ENCODE measurements around the gene GALNT10. TPM values are rescaled to one million over a fixed set of nuclear protein-coding genes. Genes with fewer than 3 reads are reported as not detected.

GALNT10 gene
- total and polyA plus RNA-seq, 9 of the 15 experiments (the other 6 are each of a cell fraction or from before 2014, with no cell fraction given), result 4.6 to 37.1 (median 13.3) TPM

DNA sequence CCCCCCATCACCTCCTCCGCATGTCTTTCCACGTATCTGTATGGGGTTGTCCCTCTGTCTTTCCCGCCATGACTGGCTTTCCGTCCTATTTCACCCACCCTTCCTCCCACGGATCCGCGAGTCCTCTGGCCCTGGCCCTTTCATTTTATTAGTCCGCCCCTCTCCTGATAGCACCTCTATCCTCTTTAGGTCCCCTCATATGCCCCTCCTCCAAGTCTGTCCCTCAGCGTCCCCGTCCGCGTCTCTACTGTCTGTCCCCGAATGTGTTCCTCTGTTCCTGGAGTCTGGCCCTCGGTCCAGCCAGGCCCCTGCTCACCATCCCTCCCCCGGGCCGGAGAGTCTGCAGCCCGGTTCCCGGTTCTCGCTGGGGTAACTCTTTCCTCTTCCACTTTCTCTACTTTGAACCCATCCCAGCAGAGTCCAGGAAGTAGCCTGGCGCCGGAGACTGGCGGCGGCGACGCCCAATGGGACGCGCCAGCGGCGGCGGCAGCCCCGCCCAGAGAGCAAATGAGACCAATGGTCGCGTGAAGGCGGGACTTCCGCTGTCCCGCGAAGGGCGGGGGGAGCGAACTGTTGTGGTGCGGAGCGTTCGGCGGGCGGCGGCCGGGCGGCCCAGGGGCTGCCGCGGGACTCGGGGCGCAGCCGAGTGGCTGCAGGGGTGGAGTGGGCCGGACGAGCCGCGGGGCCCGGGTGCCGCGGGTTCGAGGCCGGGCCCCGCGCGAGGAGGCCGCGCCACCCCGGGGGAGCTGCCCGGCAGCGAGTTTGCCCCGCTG, 255.1 kb downstream of the GALNT10 start, which contains the start of gene SAP30L (continued):
- TF ChIP-seq, protein P1, sequence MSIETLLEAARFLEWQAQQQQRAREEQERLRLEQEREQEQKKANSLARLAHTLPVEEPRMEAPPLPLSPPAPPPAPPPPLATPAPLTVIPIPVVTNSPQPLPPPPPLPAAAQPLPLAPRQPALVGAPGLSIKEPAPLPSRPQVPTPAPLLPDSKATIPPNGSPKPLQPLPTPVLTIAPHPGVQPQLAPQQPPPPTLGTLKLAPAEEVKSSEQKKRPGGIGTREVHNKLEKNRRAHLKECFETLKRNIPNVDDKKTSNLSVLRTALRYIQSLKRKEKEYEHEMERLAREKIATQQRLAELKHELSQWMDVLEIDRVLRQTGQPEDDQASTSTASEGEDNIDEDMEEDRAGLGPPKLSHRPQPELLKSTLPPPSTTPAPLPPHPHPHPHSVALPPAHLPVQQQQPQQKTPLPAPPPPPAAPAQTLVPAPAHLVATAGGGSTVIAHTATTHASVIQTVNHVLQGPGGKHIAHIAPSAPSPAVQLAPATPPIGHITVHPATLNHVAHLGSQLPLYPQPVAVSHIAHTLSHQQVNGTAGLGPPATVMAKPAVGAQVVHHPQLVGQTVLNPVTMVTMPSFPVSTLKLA (conservative IDR thresholded peaks at IDR 0.05), result peak in 1 of 2 experiments; percentile 49; a peak in 1 of 4 replicates
- TF ChIP-seq FOS (IDR thresholded peaks at IDR 0.05; ENCODE audit: extremely low read depth, insufficient read length), result peak; percentile 97
- no peak for TF ChIP-seq ZNF668 (CRISPR knock-in tag; IDR thresholded peaks at IDR 0.05)
- TF ChIP-seq TAF7 (tag; IDR thresholded peaks at IDR 0.05), result peak; percentile 69
- TF ChIP-seq NFYB (IDR thresholded peaks at IDR 0.05; ENCODE audit: extremely low read depth, insufficient read length), result peak; percentile 91
- TF ChIP-seq LARP7 (IDR thresholded peaks at IDR 0.05), result peak; percentile 62; the same call in 1 of the 2 replicates
- no peak for TF ChIP-seq ZNF263 (CRISPR knock-in tag; IDR thresholded peaks at IDR 0.05; ENCODE audit: borderline replicate concordance)
- peak; percentile 39 for TF ChIP-seq PCBP1 (IDR thresholded peaks at IDR 0.05; ENCODE audit: low read depth, low read length, poor library complexity, severe bottlenecking)
- TF ChIP-seq, protein P2, sequence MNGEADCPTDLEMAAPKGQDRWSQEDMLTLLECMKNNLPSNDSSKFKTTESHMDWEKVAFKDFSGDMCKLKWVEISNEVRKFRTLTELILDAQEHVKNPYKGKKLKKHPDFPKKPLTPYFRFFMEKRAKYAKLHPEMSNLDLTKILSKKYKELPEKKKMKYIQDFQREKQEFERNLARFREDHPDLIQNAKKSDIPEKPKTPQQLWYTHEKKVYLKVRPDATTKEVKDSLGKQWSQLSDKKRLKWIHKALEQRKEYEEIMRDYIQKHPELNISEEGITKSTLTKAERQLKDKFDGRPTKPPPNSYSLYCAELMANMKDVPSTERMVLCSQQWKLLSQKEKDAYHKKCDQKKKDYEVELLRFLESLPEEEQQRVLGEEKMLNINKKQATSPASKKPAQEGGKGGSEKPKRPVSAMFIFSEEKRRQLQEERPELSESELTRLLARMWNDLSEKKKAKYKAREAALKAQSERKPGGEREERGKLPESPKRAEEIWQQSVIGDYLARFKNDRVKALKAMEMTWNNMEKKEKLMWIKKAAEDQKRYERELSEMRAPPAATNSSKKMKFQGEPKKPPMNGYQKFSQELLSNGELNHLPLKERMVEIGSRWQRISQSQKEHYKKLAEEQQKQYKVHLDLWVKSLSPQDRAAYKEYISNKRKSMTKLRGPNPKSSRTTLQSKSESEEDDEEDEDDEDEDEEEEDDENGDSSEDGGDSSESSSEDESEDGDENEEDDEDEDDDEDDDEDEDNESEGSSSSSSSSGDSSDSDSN (IDR thresholded peaks at IDR 0.05; ENCODE audit: borderline replicate concordance in 1 of 2, low read depth in 2 of 2, low read length in 2 of 2), result 0 out of 4 replicates have a peak, but pooled peaks of 1 of the 2 experiments have one; percentile 46
- TF ChIP-seq NR1H2 (CRISPR knock-in tag; IDR thresholded peaks at IDR 0.05), result no peak
- TF ChIP-seq MAZ (CRISPR knock-in tag; conservative IDR thresholded peaks at IDR 0.05 in 1 of 2, IDR thresholded peaks at IDR 0.05 in 1 of 2), result peak; percentile 90 to 93
- 0 out of 2 replicates have a peak, but pooled peaks have one; percentile 49 for TF ChIP-seq GTF2E2 (tag; IDR thresholded peaks at IDR 0.05)
- TF ChIP-seq NFATC3 (IDR thresholded peaks at IDR 0.05), result no peak
- peak; percentile 41; the same call in 1 of the 2 replicates for TF ChIP-seq NBN (IDR thresholded peaks at IDR 0.05; ENCODE audit: low read depth)

Measured in K562 (cell line).